Colon (tissue), 2 donors: ENCODE data around the gene NECTIN1.

ENCODE experiments used
- FAIRE-seq: peaks from 2 replicates; lab custom pipeline; 2012; peaks lifted over from hg19 to GRCh38; lab: Jason Lieb, UNC
- donor health status: control.
- donor health status: control.

The NECTIN1 gene

DNA sequence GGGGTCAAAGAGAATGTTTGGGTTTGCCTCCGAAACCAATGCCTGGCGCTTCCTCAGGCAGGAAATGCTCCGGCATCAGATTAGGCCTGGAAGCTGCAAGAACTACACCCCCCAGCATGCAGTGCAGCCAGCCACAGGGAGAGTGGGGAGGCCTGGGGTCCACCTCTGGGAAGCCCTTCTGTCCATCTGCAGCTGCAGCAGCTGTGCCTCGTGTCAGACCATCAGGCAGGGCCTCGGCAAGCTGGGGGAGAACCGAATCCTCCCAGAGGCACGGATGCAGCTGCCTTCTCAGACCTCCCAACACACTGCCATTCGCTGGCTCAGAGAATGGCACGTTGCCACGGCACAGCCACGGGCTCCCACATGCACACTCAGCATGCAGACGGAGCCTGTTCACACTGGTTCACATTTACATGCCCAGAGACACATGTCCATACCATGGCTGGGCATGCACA is 57.4 kb downstream of the NECTIN1 start:
- no peak for FAIRE-seq

DNA sequence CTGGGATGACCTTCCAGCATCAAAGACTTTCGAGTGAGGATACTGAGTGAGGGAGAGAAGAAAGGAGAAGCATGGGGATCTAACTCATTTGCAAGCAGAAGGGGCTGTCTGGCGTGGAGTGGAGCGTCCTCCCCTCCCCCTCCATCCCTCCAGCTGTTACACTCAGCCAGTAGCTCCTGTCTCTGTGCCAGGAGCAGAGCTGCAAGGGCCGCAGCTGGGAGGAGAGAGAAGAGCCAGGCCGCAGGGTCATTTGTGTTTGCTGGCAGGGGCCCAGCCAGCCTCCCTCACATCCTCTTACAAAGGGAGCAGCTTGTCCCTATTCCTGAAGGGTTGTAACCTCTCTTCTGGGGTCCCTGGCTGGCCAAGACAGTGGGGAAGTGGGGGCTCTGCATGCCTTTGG is 57.9 kb downstream of the NECTIN1 start:
- no peak for FAIRE-seq

DNA sequence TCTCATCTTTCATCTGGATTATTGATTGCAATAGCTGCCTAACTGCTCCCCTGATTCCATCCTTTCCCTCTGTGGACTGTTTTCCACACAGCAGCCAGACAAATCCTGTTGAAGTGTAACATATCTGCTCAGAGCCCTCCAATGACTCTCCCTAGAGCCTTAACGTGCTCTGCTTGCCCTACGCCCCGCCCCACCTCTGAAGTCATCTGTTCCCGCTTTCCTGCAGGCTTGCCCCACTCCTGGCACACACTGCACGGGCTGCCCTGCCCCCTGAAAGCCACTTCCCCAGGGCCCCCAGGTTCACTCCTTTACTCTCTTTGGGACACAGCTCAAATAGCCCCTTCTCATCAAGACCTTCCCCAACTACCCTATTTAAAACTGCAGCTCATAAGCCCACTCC is 59.5 kb downstream of the NECTIN1 start:
- FAIRE-seq: no peak

DNA sequence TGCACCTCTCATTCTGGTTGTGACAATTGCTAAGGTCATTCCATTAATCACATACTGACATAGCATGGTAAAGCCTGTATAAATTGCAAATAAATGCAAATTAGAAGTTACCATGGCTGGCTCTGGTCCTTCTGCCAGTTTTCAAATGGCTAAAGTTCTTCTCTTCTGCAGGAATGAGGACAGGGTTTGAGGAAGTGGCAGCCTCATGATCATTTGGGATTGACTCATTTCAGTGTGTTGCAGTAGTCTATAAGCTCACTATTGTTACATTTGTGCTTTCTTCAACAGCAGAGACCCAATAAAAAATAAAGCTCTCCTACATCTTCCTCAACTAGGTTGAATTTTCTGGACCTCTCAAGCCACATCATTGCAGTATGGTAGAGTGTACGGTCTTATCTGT is 60.3 kb downstream of the NECTIN1 start:
- no peak for FAIRE-seq

DNA sequence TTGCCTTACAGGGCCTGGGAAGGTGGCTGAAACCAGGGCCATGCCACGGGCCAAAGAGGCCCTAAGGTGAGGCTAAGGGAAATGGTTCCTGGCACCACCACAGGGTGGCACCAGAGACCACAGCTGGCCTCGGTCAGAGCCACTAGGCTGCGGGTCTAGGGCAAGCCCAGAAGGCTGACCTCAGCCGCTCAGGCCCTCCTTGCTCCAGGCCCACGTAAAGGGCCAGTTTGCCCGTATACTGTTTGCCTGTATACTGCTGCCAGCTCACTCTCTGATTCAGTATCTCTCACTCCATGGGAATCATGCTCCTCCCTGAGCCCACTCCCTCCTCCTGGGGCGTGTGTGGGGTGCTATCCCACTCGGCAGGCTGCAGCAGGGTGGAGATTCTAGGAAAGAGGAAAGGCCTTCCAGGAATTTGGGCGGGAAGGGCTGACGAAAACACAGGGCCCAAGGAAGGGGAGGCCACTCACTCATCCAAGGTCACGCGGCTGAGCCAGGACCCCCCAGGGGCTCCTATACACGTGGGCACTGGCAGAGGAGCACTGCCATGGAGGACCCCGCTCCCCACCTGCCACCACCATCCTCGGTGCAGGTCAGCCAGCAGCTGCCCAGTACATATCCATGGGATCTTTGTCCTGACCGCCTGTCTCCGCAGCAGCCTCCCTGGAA is 62.4 kb downstream of the NECTIN1 start:
- no peak for FAIRE-seq

DNA sequence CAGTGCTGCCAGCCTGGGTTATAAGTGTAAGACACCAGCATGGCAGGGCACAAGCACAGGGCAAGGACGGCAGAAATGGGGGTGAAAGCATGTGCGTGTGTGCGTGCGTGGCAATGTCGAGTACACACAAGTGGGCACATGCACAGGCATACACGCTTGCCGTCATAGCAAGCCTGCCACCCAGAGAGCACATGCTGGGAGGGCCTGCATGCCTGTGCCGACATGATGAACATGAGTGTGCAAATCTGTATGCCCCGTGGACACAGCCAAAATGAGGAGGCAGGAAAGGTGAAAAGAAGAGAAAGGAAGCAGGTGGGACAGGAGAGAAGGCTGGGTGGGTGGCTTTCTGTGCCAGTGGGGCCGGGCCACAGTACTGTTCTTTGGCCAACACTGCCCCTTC is 62.9 kb downstream of the NECTIN1 start:
- FAIRE-seq: no peak

DNA sequence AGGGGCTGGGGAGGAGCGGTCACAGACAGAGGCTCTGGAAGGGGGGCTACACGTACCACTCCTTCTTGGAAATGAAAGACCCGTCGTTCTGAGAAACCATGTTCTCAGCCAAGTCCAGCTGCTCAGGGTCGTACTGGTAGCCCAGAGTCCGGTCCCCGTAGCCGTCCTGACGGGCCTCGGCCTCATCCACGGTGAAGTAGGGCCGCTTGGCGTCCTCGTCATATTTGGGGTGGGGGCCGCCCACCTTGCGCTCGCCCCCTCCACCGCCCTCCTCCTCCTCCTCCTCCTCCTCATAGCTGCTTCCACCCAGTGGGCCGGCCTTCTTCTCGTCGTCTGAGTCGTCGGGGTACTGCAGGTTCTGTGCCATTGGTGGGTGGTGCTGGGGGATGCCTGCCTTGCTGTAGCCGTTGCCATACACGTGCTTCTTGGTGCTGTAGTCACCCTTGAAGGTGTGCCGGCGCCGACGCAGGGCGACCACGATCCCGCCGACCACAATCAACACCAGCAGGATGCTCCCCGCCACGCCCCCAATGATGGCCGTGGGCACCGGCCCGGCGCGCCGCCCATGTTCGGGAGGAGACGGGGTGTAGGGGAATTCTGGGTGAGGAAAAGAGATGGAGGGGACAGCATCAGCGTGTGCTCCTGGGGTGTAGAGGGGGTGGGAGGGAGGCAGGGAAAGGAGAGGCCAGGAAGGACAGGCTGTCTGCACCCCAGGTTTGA is 64.1 kb downstream of the NECTIN1 start:
- no peak for FAIRE-seq

DNA sequence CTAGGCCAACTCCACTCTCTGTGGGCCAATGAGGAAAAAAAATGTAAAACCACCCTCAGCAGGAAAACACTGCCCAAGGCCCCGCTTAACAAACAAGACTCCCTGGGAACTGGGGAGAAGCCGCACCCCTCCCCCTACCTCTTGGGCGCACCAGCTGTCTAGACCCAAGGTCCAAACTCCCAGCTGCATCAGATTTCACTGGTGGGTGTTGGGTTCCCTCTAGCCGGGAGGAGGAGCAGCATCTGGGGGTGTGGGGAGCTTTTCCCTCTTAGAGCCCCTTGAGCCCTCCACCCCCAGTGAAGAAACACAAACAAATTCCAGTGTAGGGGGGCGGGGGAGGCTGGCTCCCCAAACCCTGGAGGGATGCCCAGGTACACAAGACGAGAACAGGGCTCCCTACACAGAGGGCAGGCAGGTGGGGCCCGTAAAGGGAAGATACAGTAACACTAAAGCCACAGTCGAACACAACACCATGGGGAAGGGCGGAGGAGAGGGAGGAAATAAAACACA is 64.9 kb downstream of the NECTIN1 start:
- no peak for FAIRE-seq

DNA sequence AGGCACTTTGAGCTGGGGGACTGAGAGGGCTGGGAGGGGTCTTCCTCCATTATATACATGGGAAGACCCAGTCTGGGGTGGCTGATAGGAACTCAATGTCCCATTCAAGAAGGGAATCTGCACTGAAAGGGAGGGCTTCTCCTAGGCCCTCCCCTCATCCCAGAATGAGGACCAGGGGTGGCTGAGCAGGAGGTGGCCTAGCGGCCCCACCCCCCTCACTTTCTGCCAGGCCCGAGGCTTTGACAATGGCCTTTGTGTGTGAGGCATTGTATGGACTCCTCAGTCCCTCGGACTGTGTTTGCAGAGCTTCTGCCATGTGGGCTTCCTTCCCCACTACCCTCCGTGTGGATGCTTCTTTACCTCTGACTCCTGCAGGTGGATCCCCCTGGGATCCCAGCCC is 65.7 kb downstream of the NECTIN1 start:
- FAIRE-seq: no peak

DNA sequence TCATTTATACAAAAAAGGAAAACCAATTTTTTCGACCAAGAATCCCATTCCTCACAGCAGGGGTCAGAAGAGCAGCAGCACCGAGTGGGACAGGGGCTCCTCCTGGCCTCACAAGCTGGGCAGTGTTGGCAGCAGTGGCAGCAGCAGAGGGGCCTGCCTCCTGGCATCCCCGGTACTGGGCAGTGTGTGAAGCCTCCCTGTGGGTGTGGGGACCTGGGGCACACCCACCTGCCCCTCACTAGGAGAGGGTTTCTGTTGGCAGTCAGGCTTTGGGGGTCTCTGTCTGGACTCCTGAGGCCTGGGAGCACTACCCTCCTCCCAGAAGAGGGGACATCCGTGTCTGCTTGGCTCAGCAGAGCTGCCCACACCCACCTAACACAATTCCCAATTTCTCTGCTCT is 67.8 kb downstream of the NECTIN1 start:
- no peak for FAIRE-seq

DNA sequence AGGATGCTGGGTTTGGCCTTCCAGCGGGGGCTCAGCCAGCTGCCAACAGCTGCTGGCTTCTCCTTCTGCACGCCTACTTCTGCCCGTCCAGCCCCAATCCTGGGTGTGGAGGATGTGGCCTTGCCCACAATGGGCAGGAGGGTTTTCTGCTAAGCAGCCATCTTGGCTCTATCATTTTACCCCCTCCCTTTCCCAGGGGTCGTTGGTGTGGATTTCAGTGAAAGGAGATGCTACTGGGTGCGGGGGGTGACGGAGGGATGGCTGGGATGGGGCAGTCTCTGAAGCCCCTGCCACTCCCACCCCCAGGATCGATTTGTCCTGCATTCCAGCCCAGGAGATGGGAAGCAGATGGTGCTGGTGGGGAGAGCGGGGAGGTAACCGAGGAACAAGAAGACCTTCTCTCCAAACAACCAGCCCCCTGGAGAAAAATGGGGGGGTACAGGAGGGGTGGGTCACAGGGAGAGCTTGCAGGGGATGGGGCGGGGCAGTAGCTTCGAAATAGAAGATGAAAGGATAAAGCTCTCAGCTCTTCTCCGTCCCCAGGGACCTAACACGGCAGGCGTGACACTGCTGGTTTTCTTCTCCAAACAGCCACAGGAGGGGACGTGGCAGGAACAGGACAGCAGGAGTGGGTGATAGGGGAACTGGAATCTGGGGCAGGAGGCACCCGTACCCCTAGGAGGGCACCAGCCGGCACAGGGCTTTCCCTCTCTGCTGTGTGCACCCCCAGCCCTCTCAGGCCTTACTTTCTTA is 68.9 kb downstream of the NECTIN1 start:
- FAIRE-seq: no peak

DNA sequence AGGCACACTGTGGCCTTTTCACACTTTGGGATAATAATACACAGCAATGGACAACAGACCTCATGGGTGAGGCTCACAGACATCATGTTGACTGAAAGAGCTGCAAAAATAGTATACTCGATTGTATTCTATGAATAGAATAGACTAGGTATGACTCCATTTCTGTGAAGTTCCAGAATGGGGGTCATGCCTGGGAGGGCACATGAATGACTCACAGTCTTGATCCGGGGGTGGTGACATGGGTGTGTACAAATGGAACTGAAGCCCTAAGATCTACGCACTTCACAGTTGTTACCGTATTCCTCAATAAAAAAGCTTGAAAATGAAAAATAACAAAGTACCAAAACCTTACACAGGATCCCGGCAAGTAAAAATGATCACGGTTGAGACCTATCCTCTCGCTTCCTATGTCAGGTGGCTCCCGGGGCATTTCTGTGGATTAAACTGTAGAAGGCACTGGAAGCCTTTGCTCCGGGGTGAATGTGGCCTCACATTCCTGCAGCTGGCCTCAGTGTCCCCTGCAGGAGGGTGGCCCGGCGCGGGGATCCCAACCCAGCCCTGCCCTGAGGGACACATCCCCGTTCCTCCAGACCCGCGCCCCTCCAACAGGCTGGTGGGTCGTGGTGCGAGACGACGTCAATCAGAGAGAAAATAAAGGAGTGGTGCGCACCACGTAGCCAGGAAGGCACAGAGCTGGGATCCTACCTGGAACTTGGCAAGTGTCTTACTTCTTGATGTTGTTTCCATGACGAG is 75.9 kb downstream of the NECTIN1 start:
- no peak for FAIRE-seq

DNA sequence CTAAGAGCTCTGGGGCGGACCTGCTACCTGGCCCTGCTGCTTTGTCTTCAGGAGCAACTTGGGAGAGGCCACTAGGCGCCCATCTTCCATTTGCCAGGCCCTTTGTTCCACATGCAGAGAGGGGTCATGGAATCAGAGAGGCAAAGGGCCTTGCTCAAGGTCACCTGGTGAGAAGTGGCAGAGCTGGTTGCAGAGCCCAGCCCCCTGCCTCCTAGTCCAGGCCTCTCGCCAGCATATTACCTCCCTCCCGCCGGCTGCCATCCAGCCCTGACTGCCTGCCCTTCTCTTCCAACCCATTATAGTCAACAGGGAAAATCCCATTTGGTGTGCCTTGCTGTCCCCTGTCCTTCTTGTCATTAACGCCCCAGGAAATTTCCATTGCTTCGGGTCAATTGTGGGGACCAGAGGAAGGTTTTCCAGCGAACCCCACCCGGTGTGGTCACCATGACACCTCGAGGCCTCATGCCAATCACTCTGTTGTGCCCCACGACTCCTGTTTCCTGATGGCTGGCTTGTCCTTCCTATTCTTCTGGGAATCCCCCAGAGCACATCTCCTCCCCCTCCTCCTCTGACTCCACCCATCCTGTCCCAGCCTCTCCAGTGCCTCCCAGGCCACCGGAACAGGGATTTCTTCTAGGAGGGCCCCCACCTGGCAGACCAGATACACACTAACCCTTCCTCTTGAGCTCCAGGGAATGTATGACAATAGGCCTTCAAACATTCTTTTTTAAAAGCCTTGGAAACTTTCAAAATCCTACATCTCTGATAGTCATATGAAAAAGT is 77.0 kb downstream of the NECTIN1 start:
- FAIRE-seq: no peak

DNA sequence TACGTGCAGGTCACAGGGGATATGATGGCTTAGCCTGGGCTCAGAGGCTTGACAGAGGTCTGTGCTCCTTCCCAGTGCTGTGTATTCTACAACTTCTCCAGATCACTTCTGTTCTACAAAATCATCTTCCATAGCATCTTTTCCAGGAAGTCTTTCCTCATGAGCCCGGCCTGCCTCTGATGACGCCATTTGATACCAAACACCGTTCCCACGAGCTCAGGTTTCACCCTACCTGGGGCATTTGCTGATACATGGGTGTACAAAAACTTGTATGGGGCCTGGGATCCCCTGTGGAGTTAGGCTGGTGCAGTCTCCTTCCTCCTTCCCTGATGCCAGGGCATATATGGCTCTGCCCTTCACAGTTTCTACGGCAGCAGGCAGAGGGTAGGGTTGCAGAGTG is 78.7 kb downstream of the NECTIN1 start:
- FAIRE-seq: no peak

DNA sequence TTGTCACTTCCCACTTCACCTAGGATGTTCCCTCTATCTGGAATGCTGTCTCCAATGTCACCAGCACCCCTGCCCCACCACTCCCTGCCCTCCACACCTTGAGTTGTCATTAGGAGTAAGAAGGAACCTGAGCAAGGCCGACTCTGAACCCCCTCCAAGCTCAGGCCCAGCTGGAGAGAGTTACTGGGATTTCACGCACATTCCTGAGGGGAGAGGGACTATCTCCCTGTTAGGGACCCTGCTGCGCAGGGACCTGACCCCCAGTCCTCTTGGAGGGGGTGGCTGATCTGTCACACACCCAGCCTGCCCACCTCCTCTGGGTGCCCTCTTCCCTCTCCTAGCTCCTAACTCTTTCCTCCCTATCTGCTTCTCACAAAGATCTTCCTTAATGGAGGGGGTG is 81.7 kb downstream of the NECTIN1 start:
- FAIRE-seq: no peak

DNA sequence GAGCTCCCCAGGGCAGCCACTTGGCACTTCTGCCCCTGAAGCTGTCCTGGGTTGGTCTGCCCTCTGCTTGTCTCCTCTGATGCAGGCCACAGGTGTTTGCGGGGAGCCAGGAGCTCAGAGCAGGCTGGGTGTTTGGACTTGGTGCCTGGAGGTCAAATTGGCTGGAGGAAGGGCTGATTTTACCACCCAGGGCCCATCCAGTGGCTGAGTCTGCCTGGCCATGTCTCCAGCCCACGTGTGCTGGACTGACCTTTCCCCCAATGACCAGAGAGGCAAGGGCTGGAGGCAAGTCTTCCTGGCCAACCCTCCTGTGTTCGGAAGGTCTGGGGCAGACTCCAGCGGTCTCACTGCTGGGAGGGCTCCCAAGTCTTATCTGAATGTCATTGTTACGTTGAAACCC is 84.0 kb downstream of the NECTIN1 start:
- no peak for FAIRE-seq

DNA sequence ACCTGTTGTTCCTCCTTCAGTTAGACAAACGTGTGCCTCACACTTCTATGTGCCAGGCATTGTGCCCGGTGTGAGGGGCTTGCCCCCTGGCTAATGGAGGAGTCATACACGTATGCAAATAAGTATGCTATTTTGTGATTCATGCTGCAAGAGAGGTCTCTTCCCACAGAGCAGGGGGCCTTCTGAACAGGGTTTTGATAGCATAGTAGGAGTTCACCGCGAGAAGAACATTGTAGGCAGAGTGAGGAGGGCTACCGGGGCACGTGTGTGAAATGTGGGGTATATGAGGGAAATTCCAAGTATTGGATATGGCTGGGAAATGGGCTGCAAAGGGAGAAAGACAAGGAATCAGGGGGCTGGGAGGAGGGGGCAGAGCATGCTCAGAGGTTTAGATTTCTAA is 84.5 kb downstream of the NECTIN1 start:
- no peak for FAIRE-seq

DNA sequence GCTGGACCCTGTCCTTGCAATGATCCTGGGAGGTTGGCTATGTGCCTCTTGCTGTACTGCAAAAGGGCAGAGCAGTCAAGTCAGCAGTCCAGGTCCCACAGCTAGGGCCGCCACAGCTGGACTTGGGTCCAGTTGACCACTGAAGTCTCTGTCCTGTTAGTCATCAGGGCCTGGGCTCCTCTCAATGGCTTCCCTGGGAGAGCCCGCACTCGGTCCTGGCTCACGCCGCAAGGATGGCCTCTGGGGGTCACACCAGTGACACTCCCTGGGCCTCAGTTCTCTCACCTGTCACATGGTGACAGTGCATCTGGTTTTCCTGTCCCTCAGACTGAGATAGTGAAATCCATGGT is 85.1 kb downstream of the NECTIN1 start:
- no peak for FAIRE-seq

DNA sequence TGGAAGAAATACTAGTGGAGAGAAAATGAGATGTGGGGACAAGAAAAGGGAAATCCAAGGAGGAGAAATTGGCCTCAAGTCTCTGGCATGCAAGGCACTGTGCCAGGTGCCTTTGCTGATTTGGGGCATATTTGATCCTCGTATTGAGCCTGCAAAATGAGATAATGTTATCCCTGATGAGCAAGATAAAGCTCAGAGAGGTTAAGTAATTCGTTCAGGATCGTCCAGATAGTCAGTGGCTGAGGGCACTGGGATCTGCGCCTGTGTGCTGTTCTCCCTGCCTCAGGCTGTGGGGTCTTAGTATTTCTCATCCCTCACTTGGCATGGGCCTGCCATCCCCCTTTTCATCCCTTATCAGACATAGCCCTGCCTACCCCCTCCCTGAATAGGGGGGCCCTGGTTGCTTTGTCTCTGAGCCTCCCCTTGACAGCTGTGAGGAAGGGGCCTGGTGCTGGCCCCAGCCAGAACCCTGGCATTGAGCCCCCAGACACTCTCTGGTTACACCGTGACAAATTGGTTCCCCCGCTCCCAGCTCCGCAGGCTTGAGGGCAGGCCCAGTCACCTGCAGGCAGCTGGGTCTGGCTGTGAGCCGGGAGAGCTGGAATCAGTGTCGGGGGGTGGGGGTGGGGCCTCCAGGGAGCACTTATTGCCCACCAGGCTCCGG is 85.7 kb downstream of the NECTIN1 start:
- FAIRE-seq: no peak

DNA sequence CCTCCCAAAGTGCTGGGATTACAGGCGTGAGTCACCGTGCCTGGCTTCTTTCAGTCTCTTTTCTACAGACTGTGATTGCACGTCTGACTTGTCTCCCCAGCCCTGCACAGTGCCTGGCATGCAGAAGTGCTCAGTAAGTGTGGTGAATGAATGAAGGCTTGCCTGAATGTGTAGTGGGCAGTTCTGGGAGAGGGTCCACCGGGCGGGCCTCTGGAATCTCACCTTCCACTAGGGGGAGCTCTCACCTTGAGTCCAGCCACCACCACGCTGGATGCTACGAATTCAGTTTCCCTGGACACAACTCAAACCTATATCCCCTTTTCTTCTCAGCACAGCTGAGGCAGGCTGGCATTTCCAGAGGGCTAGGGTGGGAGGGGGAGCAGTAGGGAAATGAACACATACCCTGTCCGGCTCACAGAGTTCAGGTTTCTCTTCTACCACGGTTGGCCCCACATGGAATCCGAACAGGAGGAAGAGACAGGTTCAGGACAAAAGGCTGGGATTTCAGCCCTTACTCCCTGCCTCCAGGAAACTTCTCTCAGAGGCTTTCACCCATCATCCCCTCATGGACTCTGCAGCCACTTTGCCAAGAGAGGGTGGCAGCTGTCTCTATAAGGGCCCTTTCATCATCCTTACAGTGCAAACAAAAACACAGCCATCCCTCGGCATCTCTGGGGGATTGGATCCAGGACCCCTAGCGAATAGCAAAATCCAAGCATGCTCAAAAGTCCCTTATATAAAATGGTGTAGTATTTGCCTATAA is 86.8 kb downstream of the NECTIN1 start:
- FAIRE-seq: no peak
